ENCODE data around the gene CPED1.
"Not testable (repeated sequence)": the region's sequence is repeated elsewhere in the genome, so short reads cannot be mapped to it uniquely, and the experiment has no call there.

CPED1 gene

DNA sequence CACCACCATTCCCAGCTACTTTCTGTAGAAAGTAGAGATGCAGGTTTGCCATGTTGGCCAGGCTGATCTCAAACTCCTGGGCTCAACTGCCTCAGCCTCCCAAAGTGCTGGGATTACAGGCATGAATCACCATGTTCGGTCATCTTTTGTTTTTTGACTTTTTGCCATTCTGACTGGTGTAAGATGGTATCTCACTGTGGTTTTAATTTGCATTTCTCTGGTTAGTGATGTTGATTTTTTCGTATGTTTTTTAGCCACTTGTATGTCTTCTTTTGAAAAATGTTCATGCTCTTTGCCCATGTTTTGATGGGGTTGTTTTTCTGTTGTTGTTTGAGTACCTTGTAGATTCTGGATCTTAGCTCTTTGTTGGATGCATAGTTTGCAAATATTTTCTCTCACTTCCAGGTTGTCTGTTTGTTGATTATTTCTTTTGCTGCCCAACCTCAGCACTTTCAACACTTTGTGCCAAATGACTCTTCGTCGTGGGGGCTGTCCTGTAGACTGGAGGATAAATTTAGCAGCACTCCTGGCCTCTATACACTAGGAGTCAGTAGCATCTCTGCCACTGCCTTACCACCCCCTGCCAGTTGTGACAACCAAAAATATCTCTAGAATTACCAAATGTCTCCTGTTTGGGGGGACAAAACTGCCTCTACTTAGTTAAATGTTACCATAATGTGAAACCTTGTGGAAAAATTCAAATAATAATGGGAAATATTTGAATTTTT lies 6.5 kb upstream of the CPED1 start:
- no peak for DNase-seq

DNA sequence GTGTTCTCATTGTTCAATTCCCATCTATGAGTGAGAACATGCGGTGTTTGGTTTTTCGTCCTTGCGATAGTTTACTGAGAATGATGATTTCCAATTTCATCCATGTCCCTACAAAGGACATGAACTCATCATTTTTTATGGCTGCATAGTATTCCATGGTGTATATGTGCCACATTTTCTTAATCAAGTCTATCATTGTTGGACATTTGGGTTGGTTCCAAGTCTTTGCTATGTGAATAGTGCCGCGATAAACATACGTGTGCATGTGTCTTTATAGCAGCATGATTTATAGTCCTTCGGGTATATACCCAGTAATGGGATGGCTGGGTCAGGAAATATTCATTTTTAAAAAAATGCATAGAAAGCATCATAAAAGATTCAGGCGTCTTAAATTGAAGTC lies 4.9 kb upstream of the CPED1 start:
- DNase-seq: not testable (repeated sequence)

DNA sequence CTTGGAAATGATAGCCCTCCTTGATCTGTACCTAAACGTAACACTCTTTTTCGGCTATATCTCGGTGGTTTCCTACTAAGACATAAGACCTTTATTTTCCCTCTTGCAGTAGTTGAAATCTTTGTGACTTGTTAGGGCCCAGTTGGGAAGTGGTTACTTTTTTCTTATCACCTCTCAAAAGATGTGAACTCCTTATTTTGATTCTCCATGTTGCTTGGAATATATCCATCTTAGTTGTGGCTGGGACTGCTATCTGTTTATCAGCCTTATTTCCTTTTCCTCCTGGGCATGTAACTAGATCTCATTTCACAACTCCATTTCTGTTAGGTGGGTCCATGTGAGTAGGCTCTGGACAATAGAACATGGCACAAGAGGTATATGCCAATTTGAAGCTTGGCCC lies 4.1 kb upstream of the CPED1 start:
- no peak for DNase-seq

DNA sequence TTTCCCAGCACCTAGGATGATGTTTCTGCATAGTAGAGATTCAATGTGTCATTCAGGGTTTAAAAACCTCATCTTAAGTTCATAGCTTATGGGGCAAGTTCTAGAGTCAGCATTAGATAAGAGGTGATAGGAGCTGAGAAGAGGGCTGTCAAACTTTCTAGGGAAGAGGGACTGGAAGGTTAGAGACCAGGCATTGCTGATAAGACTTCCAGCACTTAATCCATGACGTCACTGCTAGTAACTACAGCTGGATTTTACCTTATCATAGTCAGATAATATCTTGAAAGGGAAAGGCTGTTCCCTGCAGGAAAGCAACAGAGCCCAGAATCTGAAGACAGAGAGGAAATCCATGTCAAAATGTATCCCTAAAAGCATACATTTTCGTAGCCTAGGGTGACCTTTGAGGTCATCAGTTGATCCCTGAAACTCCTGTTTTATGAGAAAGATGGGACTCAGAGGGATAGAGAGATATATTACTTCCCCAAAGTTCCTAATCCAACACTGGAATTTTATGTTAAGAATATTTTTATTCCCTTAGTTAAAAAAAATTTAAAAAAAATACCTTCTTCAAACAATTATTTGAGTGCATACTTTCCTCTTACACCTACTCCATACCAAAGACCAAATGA lies 3.3 kb upstream of the CPED1 start:
- DNase-seq: no peak

DNA sequence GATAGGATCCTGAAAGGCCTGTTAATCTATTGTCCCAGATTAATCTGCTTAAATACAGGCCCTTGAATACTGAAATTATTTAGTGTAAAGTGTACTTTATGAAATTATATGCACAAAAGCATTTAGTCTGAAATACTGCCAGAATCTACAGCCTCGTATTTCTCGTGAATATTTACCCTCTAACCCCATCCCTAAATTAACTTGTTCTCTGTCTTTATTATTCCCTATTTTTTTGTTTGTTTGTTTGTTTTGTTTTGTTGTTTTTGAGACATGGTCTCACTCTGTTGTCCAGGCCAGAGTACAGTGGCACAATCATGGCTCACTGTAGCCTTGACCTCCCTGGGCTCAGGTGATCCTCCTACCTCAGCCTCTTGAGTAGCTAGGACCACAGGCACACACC lies 2.7 kb upstream of the CPED1 start:
- no peak for DNase-seq

DNA sequence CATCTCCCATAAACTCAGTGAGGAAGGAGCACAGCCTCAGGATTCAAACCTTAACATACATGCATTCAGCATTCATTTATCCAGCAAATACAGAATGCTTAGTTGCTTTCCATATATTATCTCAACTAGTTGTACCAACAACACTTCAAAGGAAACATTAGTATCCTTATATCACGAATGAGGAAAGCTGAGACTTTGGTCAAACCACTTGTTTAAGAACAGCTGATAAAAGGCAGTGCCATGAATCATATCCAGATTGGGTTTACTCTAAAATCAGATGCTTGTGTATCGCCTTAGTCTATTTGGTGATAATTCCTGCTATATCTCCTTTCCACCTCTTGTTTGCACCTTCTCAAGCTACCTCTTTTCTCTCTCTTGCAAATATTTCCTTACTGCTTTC lies 1.9 kb upstream of the CPED1 start:
- no peak for DNase-seq

DNA sequence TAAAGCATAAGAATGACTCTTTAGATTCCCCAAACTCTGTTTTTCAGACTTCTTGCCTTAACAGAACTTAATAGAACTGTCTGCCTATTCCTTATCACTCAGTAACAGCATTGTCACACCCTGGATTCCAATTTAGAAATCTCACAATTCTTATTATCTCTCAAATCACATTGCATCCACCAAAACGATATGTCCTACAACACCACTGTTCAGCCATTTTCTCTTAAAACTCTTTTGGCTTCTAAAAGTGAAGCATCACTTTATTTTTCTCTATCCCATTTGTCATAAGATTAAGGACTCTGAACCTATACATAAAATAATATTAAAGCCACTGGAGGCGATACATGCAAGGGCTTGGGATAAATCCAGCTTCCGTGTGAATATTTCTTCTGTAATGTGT lies 1.2 kb upstream of the CPED1 start:
- no peak for DNase-seq

DNA sequence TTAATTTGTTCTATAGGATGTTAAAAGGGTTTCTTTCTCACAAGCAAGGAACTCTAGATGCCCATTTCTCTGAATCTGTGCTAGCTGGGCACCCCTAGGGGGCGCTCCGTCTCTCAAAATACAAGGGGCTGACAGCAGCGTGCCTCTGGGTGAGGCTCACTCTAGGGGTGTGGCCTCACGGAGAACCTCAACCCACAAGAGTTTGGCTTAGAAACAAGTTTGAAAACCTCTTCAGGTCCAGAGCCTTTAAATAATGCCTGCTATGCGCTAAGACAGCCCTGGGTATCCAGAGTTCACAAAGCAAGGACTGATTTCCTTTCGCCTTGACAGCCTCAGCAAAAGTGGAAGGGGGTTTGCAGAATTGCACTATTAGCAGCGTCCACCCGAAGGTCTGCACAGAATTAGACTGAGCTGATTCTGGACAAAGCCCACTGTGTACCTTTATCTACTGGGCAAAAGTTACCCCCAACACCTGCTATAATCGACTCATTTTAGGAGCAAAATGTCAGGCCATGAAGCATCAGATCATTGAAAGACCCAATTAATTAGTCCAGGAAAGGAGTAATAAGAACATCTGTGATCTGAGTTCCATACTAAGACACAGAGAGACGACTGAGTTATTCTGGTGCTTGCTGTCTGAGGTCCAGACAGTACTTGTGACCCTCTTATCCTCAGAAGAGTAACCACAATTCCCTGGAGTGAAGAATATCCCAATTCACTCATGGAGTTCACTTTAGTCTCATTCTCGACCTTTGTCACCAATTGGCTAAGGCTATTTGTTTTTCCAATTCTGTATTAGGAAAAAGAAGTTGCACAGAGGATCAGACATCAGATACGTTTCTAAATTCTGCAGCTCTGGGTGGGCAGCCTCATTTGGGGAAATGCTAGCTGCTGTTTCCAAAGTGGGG lies 574 bp upstream of the CPED1 start:
- peak; percentile 30 for DNase-seq

DNA sequence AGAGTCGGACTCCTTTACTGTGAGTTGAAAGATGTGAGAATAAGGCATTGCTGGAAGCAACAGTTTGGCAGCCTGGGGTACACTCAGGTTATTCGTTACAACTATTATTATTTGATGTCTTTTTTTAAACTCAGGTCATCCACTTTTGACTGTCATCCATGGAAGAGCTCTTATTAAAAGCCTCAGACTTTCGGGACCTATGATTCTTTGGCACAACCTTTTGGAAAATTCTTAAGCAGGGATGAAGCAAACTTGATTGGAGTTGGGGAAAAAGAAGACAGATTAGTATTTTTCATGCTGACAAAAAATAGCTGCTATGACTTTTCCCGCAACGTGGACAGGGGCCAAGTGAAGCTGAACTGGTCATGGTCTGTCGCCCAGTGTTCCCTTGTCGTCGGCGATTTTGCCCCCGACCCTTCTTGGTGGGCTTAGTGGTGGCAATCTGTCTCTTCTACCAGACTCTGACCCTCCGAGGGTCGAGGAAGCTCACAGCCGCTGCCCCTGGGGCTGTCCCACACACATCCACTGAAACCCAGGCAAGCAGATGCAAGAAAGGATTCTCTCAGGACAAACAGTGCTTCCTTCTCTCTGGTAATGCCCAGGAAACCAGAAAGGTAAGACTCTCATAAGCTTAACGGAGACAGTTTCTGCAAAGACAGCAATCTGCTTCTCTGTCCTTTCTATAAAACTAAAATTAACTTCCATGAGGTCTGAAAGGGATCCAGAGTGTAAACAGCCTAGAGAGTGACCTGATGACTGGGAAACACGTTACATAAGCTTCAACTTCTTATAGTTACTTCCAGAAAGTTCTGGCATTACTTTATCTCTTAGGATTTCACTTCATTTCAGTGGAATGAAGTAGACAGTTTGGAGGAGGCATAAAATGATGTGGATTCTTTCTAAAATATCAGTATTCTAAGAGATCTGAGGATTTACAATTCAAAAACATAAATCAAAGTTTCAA lies 1.0 kb downstream of the CPED1 start:
- DNase-seq: no peak

DNA sequence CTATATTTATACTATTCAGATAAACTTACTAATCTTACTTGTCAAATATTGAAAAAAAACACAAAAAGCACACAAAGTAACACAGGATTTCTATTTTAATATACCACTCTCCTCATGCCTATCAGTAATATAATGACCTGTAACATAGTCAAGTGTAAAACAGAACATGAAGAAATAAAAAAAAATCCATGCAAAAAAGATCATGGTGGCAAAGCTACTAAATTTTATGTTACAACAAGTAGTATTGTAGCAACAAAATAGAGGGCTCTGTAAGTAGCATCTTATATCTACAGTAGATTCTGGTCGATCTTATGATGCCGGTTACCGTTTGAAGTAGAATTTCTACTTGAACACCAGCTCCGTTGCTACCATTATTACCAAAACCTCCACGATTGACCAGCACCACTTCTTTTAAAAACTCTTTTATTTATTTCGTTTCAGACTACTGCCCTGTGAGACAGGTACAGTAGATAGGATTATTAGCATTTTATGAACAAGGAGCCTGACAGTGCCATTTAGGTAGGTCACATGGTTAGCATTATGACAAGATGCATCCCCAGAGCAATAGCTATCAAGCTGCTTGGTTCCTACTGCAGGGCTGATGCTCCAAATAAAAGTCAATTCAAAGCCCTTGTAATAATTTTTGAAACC lies 2.1 kb downstream of the CPED1 start:
- DNase-seq: no peak

DNA sequence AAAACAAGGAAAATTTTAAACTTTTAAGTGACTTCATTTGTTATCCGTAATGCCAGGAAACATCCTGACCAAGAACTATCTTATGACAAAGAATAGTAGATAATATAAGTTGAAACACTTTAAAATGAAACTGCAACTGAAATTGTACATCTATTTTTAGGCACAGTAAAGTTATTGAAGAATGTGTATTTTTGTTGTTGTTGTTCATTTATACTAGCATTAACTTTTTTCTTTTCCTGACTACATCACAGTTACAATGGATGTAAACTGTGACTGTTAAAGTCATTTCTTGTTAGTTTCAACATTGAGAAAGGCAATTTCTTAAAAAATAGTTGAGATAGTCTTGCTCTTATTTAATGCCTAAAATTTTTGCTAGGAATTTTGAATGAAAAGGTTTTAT lies 2.6 kb downstream of the CPED1 start:
- no peak for DNase-seq

DNA sequence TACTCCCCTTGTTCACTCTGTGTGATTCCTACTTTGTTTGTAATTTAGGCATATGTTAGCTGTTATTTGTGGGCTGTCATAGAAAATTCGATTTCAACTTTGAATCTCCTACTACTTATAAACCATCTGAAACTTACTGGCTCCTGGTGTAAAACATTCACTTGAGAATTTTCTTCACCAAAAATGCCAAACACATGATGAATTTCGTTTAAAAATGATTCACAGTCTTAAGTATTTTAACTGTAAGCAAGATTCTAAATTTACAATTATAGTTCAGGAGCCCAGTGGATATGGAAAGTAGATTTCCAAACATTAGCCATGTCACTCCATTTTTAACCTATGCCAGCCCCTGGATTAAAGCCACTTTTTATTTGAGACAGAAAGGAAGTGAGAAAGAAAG lies 3.1 kb downstream of the CPED1 start:
- DNase-seq: no peak

DNA sequence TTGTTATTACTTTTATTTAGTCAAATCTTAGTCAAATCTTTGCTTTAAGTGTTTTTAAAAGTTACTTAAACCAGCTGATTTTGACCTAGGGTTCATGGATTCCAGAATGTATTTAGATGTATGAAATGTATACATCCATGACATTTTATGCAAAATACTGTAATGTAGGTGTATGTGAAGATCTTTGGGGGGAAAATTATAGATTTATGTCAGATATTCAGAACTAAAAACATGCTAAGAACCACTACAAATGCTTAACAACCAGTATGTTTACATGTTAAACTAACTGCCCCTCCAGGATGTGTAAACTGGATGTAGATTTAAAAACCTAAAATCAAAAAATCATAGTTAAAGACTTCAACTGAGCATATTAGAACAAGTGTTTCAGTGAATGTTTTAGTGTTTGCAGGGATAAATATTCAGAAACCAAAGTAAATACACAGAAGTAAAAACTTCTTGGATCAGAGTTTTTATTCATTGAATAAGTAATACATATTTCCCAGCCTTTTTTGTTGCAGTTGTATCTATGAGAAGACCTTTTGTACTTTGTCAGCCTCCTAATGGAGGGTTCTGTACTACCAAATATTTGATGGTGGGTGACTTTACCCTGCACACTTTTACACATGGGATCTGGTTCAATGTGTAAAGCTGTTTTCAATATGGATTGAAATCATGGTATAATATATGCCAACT lies 3.9 kb downstream of the CPED1 start:
- DNase-seq: no peak

DNA sequence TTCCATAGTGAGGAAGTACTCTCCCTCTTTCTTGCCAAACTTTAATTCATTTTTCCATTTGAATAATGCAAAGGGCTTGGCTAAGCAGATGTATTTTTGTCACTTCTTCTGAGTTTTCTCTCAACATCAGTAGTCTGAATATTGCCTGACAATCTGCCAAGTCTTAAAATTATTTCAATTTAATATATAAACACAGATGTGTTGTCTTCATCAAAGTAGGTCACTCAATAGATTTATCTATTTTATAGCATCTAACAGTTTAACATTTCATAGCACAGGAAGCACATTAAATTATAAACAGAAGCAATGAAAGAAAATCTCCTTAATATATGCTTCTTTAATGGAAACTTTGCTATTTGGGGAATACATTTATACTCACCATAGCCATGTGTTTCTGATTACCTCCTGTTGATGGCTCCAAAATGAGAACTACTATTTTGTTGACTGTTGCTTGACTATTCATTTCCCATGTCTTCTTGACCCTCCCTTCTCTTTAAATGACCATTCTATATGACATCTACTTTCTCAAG lies 4.5 kb downstream of the CPED1 start:
- no peak for DNase-seq

DNA sequence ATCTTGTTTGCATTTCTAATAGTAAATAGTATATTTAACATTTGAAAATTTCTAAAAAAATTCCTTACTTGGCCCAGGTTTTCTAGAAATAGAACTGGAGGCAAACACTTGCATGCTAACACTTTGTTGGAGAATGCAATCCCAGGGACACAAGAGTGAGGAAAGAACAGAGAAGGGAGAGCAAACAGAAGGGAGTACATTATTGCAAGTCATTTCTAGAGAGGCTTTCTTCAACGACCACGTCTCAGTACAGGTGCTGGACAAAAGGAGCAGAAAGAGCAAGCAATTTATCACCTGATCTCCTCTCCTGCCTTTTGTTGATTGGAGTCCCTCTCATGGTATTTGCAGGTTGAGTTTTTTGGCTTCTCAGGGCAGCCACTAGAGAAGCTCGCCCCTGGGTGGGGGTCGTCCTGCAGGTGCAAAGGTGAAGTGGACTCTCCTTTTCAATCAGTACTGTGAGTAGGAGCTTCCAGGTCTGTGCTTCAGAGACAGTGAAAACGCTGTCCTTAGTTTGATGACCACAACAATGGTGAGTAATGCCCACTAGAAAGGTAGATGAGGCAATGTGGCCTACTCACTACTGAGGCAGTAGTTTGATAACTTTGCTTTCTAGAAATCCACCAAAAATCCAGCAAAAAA lies 5.2 kb downstream of the CPED1 start:
- DNase-seq: no peak

DNA sequence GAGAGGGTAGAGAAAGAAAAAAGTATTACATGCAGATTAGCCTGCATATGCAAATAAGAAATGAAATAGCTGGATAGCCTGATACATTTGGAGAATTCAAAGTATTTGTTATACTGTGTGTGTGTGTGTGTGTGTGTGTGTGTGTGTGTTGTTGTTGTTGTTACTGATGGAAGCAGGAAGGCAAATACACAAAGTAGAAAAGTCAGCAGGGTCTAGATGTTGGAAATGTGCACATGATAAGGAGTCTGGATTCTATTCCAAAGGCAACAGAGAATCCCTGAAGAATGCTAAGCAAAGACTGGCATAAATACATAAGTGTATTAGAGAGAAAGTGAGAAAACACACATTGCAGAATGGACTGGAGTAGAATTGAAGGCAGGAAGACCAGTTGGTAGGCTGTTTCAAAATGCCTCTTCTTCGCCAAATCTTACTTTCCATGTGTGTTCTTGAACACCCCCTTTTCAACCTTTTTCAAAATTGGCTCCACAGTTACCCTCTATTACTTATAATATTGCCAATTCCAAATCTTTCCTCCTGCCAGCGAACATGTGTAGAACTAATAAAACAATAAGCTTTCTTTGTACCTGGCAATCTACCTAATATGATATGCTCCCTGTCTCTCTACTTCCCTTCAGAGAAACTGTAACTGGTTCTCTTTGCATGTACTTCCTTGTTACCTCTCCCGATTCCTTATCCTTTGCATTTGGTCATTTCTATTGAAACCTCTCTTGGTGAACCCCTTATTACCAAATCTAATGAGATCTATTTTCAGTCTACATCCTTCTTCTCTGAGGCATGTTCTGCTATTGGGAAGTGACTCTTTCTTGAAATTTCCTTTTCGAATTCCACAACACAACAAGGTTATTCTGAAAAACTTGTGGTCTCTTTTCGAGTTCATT lies 6.2 kb downstream of the CPED1 start:
- DNase-seq: no peak

DNA sequence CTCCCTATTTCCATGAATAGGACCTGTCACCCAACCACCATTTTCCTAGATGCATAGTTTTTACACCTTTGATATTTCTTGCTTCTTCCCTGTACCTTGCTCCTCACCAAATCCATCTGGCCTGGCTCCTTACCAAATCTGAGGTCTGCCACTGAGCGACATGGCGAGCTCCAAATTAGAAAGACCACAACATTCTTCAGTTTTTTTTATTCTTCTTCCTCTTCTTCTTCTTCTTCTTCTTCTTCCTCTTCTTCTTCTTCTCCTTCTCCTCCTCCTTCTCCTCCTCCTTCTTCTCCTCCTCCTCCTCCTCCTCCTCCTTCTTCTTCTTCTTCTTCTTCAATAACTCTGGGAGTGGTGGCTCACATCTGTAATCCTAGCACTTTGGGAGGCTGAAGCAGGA lies 7.1 kb downstream of the CPED1 start:
- DNase-seq: no peak

DNA sequence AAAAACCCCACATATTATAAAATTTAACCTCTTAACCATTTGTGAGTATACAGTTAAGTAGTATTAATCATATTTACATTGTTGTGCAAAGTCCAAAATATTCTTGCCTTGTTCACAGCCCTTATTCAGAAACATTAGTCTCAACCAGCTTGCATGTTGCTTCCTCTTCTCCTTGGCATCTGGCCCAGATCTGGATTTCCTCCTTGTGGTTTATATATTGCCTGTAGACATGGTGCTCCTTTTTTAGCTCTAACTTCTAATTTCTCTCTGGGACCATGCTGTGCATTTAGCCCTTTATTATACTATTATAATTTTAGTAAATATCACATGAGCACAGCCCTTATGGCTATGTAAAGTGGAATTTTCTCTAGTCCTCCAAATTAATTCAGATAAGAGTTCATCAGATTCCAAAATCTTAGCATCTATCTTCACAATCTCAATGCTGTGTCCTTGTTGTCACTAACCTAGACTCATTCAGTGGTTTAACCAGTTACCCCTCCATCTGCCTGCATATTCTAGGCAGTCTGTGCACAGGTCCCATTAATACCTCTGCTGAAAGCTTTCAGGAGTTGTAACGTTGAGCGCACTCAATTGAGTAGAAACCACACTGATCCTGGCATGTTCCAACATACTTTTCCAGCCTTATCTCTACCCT lies 7.9 kb downstream of the CPED1 start:
- no peak for DNase-seq

DNA sequence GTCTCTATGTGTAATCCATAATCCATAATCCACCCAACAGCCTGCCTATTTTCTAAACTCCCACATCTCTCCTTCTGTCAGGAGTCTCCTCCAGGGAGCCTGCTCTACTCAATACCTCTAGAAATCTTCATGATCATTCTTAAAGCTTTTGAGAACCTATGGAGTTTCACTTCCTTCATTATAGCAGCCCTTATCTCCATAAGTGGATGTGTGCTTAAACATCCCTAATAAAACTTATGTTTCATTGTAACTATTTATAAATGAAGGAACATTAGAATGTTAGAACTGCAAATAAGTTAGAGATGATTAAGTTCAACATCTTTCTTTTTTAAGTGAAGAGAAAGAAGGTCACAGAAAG lies 8.5 kb downstream of the CPED1 start:
- no peak for DNase-seq

Measured in NCI-H187 treated with DMSO at 0.1 percent for 48 hours (cell line).